HCT116 (cell line): ENCODE results near the gene ZBTB5.
"Not testable (repeated sequence)": the region's sequence is repeated elsewhere in the genome, so short reads cannot be mapped to it uniquely, and the experiment has no call there.

Experiments used
- POLR2A ChIP-seq: IDR thresholded peaks from 2 replicates; pipeline ENCODE4 v1.7.0; 2011; ENCODE audit warnings: borderline replicate concordance; ENCODE audit not compliant: insufficient read depth, insufficient read length; ENCODE audit errors: extremely low read depth
- SRF ChIP-seq: IDR thresholded peaks from 2 replicates; pipeline ENCODE4 v1.6.1; 2012; ENCODE audit warnings: low read depth

DNA sequence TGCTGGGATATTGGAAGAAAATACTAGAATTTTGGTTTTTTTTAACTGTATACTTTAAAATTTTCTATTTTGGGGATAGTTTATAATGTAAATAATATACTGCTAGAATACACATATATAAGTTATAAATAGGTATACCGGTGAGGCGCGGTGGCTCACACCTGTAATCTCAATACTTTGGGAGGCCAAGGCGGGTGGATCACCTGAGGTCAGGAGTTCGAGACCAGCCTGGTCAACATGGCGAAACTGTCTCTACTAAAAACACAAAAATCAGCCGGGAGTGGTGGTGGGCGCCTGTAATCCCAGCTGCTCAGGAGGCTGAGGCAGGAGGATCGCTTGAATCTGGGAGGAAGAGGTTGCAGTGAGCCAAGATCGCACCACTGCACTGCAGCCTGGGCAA is 49.2 kb upstream of the ZBTB5 start:
- not testable (repeated sequence) for TF ChIP-seq POLR2A, SRF
